Activated gamma-delta T cell (primary cell): ENCODE measurements around the gene GNB5.
"Not testable (repeated sequence)": the region's sequence is repeated elsewhere in the genome, so short reads cannot be mapped to it uniquely, and the experiment has no call there.

Experiments used
- DNase-seq: peaks from one replicate; lab custom pipeline; 2025; lab: John Stamatoyannopoulos, UW

GNB5 gene

DNA sequence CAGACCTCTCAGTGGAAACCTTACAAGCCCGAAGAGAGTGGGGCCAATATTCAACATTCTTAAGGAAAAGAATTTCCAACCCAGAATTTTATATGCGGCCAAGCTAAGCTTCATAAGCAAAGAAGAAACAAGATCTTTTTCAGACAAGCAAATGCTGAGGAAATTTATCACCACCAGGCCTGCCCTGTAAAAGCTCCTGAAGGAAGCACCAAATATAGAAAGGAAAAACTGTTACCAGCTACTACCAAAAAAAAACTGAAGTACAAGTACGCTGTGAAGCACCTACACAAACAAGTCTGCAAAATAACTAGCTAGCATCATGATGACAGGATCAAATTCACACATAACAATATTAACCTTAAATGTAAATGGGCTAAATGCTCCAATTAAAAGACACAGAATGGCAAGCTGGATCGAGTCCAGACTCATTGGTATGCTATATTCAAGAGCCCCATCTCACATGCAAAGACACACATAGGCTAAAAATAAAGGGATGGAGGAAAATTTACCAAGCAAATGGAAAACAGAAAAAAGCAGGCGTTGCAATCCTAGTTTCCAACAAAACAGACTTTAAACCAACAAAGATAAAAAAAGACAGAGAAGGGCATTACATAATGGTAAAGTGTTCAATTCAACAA is 25.6 kb downstream of the GNB5 start:
- not testable (repeated sequence) for DNase-seq

DNA sequence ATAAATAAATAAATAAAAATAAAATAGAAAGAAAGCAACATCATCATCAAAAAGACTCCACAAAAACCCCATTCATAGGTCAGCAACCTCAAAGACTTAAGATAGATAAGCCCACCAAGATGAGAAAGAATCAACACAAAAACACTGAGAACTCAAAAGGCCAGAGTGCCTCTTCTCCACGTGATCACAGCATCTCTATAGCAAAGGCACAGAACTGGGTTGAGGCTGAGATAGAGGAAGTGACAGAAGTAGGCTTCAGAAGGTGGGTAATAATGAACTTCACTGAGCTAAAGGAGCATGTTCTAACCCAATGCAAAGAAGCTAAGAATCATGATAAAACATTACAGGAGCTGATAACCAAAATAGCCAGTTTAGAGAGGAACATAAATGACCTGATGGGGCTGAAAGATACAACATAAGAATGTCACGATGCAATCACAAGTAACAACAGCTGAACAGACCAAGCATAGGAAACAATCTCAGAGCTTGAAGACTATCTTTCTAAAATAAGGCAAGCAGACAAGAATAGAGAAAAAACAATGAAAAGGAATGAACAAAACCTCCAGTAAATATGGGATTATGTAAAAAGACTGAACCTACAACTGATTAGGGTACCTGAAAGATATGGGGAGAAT is 26.4 kb downstream of the GNB5 start:
- DNase-seq = no peak

DNA sequence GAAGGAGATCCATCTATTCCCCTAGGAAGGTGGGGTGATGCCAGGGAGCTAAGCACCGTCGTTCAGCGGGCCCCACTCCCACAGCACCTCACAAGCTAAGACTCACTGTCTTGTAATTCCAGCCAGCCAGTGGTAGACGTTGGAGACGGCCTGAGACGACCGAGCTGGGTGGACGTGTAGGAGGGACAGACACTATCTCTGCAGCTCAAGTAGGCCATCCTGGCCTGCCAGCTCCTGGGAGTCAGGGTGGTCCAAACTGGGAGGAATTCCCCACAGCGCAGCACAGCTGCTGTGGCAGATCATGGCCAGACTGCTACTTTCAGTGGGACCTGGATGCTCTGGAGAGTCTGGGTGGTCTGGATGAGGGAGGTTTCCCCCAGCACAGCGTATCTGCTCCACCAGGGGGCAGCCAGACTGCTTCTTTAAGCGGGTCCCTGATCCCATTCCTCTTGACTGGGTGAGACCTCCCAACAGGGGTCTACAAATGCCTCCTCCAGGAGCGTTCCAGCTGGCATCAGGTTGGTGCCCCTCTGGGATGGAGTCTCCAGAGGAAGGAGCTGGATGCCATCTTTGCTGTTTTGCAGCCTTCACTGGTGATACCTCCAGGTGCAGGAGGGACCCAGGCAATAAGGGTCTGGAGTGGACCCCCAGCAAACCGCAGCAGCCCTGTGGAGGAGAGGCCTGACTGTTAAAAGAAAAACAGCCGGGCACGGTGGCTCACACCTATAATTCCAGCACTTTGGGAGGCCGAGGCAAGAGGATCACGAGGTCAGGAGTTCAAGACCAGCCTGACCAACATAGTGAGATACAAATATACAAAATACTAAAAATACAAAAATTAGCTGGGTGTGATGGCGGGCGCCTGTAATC is 27.6 kb downstream of the GNB5 start:
- no peak for DNase-seq

- DNase-seq = no peak
Observed at GRCh38 chr15:52162876-52163275, 28.3 kb downstream of the GNB5 start.

GRCh38 chr15:52162260-52162659 is 28.9 kb downstream of the GNB5 start:
- no peak for DNase-seq

DNA sequence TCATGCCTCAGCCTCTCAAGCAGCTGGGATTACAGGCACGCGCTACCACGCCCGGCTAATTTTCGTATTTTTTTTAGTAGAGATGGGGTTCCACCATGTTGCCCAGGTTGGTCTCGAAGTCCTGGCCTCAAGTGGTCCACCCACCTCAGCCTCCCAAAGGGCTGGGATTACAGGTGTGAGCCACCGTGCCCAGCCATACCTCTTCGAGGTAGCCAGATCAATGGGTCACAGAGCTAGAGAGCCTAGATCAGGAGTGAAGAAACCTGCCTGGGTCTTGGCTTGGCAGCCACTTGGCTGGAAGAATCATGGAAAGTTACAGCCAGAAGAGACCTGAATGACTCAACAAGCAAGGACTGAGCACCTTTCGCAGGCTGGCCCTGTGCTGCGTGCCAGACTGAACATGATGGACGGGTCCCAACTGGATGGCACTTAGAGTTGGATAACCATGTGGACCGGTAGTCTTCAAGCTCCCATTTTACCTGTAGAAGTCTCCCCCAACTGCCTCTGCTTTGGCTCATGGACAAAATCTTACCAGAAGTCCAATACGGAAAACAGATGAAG is 29.7 kb downstream of the GNB5 start:
- no peak for DNase-seq

DNA sequence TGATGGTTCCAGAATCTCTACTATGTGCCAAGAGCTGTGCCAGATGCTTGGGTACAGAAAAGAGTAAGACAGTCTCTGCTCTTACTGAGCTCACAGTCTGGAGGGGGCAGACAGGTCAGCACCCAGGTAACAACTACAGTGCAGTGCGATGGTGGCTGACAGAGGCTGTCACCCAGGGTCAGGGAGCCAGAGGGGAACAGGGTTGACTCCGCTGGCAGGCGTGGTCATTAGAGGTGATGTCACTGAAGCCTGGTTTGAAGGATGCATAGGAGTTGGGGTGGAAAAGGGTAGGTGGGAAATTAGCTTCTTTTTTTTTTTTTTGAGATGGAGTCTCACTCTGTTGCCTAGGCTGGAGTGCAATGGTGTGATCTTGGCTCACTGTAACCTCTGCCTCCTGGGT is 31.5 kb downstream of the GNB5 start:
- no peak for DNase-seq

DNA sequence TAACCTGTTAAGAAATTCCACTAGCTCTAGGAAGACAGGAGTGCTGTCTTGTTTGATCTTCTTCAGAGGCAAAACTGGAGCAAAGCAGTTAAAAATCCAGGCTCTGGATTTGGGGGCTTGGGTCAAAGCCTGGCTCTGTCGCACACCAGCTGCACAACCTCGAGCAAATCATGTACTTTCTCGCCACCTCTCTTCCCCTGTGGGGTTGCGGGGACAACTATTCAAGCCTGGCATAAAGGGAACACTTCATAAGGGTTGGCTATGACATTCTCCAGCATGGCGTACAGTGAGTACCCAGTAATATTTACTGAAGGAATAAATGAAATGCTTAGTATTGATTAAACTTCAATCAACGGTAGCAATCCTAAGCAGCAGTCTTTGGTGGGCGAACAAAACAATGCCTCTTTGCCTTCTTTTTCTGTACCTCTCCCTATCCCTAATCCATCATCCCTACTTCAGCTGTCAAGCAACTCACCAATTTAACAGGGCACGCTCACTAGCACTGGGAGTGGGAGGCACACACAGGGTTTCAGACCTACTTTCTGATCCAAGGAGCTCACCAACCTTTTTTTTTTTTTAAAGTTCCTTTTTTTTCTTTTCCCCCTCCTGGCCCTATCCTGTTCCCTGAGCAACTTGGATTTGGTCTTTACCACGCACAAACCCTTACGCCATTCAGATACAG is 33.0 kb downstream of the GNB5 start:
- no peak for DNase-seq

DNA sequence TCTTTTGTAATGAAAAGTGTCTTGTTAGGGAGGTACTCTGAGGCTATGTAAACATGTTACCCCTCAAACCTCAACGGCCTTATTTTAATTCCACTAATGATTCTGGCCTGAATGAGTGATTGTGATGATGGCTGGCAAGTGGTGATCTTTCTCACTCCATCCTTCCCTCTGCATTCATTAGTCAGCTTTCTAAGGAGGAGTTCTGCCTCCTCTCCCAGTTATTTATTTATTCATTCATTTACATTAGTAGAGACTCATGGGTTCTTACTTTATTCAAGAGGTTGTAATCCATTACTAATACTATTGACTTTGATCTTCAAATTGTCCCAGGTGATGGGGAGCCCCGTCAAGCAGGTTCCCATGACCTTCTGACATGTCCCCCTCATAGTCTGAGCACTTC is 35.3 kb downstream of the GNB5 start:
- no peak for DNase-seq

GRCh38 chr15:52154896-52155865 is 36.0 kb downstream of the GNB5 start:
- no peak for DNase-seq

GRCh38 chr15:52153900-52154895 is 37.0 kb downstream of the GNB5 start:
- DNase-seq = no peak

GRCh38 chr15:52151353-52151752 is 39.8 kb downstream of the GNB5 start:
- DNase-seq = no peak

- DNase-seq = no peak
Observed at GRCh38 chr15:52150871-52151270, 40.3 kb downstream of the GNB5 start.

GRCh38 chr15:52150043-52150825 is 41.0 kb downstream of the GNB5 start:
- DNase-seq = no peak

DNA sequence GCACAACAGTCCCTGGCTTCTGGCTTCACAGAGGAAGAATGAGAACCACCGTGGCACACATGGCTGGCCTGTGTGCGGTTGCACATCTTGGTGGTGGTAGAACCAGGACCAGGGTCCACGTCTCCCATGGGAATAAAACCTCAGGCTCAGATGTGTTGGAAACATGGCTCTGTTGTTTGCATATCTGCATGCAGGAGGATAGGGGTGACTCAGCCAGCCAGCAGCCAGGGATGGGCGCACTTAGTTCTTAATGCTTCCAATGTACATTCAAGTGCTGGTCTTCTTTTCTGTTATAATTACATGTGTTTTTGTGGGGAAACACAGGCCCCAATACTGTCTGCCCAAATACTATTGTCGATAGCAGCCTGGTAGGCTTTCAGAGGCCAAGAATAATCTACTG is 42.8 kb downstream of the GNB5 start:
- DNase-seq = no peak

DNA sequence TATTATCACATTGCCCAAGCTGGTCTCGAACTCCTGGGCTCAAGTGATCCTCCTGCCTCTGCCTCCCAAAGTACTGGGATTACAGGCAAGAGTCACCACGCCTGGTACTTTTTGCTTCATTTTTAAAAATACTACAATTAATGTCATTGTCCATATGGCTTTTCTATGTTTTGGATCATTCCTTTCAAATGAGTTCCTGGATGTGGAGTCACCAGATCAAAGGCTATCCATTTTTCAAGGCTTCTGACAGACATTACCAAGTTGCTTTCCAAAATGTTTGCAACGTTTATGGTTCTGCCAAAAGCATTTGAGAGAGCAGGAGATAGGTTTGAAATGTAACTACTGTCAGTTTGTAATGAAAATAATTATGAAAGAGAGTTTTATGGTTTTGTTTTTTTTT is 44.4 kb downstream of the GNB5 start:
- DNase-seq = no peak

DNA sequence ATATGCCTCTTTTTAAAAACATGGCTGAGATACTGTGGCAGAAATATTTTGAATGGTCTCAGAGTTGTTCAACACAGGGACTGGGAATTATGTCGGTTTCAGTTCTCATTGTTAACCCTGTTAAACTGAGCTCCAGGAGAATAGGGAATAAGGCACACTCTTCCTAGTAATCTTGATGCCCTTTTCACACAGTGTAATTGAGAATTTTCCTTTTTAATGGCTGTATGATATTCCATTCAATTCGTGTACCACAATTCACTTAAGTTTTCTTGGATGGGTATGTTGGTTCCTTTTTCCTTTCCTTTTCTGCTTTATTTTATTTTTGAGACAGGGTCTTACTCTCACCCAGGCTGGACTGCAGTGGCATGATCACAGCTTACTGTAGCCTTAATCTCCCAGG is 44.9 kb downstream of the GNB5 start:
- no peak for DNase-seq

GRCh38 chr15:52144656-52145178 is 46.5 kb downstream of the GNB5 start:
- DNase-seq = no peak

- no peak for DNase-seq
Observed at GRCh38 chr15:52143873-52144272, 47.3 kb downstream of the GNB5 start.
